Measurements from ENCODE around the gene DGKB.

DGKB gene

GRCh38 chr7:14902589-14903067 lies at the start of gene DGKB:
TSS of gene DGKB (minus strand) at chr7:14902751.
- in situ Hi-C loops (cut with MboI; ENCODE audit: low sequenced_read_pairs): no loop called here

DNA sequence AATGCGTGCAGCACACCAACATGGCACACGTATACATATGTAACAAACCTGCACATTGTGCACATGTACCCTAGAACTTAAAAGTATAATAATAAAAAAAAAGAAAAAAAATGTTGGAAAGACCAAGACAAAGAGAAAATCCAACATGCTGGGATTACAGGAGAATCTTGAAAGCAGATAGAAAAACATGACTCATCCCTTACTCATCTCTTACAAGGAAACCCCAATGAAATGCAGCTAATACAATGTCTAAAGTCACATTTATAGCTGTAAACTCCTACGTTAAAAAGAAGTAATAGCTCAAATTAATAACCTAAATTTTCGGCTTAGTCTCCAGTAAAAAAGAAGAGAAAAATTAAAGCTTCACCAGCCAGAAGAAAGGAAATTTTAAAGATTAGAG lies 47.5 kb upstream of the DGKB start:
- in situ Hi-C loops (cut with MboI; ENCODE audit: low sequenced_read_pairs): no loop called here

GRCh38 chr7:14938181-14938580 lies 35.6 kb upstream of the DGKB start:
- in situ Hi-C loops (cut with MboI; ENCODE audit: low sequenced_read_pairs): no loop called here

DNA sequence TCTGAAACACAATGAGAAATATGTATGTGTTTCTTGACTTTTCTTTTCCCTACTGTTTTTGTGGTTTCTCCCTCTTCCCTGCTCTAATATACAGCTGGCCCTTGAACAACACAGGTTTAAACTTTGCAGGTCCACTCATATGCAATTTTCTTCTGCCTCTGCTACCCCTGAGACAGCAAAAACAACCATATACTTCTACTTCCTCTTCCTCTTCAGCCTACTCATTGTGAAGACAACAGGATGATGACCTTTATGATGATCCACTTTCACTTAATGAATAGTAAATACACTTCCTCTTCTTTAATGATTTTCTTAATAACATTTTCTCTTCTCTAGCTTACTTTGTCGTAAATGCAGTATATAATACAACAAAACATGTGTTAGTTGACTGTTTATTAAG lies 35.0 kb upstream of the DGKB start:
- in situ Hi-C loops (cut with MboI; ENCODE audit: low sequenced_read_pairs): no loop called here

- in situ Hi-C loops (cut with MboI; ENCODE audit: low sequenced_read_pairs): no loop called here
Measured at GRCh38 chr7:14936554-14936953, 34.0 kb upstream of the DGKB start.

- in situ Hi-C loops (cut with MboI; ENCODE audit: low sequenced_read_pairs): no loop called here
Measured at GRCh38 chr7:14934839-14935238, 32.3 kb upstream of the DGKB start.

DNA sequence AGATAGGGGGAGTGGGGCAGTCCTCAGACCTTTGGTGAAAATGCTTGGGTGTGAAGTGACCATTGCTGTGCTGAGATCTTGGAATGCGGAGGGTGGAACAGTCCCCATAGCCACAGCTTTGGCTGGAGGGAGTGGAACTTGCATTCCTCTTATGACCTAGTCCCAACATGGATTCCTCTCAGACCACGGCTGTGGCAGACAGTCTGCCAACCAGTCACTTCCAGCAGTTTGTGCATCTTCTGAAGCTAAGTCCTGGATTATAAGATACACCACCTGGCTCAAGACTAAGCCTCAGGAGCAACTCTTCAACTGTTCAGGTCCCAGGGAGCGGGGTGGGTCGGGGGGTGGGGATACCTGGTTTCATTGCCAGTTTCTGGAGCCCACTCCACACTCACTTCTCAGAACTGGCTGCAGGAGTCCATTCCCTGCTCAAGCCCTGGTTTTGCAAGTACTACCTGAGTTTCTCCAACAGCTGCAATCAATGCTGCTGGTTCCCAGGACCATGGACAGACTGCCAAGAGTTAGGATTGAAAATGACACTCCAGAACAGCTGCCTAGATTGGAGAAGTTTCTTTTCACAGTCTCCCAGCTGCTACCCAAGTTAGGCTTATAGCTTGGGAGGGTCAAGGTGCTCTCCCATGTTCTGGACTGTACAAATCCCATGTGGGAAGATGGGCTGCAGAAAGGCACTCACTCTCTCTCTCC lies 29.1 kb upstream of the DGKB start:
- in situ Hi-C loops (cut with MboI; ENCODE audit: low sequenced_read_pairs): no loop called here

DNA sequence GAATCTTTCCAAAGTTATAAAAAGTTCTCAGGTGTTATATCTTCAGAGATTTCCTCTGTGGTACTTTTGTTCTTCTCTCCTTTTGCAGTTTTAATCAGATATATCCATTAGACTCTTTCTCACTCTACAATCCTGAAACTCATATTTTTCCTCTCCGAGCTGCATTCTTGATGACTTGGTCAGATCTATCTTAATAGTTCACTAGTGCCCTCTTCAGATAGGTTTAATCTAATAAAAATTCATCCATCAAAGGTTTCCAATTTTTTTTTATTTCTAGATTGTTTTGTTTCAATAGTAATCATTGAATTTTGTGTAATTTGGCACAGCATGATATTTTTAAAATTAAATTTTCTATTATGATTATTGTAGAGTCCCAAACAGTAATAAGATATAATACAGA lies 21.8 kb upstream of the DGKB start:
- in situ Hi-C loops (cut with MboI; ENCODE audit: low sequenced_read_pairs): no loop called here

DNA sequence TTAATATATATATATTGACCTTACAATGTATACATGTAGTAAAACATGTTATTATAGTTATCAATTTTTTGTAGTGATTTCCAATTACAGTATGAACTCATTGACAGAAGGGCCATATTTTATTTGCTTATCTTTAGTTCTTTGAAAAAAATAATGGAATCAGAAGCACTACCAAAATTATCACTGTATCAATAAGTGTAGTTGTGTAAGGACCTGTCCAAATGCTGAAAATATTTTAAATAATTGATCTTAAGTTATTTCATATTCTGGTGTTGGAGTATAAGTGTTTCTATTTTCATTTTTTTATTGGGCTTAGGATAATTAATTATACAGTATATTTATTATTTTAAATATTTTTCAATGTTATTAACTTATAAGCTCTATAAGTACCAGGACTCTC lies 8.5 kb upstream of the DGKB start:
- in situ Hi-C loops (cut with MboI; ENCODE audit: low sequenced_read_pairs): no loop called here

GRCh38 chr7:14908697-14909096 lies 6.1 kb upstream of the DGKB start:
- in situ Hi-C loops (cut with MboI; ENCODE audit: low sequenced_read_pairs): no loop called here

DNA sequence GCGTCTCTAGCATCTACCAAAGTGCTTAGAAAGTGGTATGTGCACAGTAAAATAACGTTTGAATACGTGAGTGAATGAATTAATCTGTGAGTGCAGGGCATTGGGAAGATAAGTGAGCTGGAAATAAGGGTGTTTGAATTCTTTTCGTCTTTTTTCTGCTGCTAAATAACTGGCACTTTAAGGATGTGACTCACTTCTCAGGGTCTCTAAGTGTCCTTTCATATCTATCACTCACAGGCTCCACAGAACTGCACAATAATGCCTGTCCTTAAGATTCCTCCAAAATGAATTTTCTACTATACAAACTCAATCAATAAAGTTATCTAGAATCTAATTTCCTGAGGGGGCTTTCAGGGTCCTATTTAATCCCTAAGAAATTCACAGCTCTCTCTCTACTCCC lies 3.2 kb upstream of the DGKB start:
- in situ Hi-C loops (cut with MboI; ENCODE audit: low sequenced_read_pairs): no loop called here

DNA sequence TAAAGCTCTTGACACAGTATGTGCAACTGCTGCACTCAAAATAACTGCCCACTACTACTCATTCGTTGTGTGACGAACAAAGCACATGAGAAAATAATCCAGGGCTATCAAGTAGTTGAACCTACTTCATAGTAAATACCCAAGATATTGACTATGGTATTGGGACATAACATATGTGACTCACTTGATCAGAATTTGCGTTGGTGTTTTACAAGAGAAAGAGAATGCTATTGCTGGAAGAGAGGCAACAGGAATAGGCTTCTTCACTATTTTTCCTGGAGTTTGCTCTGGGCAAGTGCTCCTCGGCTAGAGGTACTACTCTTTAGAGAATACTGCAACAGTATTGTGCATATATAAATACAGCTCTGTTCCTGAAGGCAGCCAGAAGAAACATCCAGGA lies 2.5 kb downstream of the DGKB start:
- in situ Hi-C loops (cut with MboI; ENCODE audit: low sequenced_read_pairs): no loop called here

GRCh38 chr7:14899030-14899429 lies 3.5 kb downstream of the DGKB start:
- in situ Hi-C loops (cut with MboI; ENCODE audit: low sequenced_read_pairs): no loop called here

GRCh38 chr7:14896461-14896860 lies 6.1 kb downstream of the DGKB start:
- in situ Hi-C loops (cut with MboI; ENCODE audit: low sequenced_read_pairs): no loop called here

GRCh38 chr7:14894826-14895225 lies 7.7 kb downstream of the DGKB start:
- in situ Hi-C loops (cut with MboI; ENCODE audit: low sequenced_read_pairs): no loop called here

DNA sequence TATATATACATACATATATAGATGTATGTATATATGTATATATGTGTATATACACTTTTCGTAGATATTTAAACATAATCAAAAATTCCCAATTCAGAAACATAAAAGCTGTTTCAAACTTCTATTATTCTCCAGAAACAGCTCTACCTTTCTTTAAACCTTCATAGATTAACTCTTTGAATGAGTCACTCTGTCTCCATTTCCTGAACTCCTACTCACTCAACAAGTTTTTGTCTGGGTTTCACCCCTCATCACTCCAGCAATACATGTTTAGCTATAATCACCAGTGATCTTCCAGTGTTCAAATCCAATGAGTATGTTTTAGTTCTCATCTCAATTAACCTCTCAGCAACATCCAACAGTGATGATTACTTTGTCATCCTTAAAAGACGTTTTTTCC lies 9.6 kb downstream of the DGKB start:
- in situ Hi-C loops (cut with MboI; ENCODE audit: low sequenced_read_pairs): no loop called here

GRCh38 chr7:14891289-14891688 lies 11.3 kb downstream of the DGKB start:
- in situ Hi-C loops (cut with MboI; ENCODE audit: low sequenced_read_pairs): no loop called here

DNA sequence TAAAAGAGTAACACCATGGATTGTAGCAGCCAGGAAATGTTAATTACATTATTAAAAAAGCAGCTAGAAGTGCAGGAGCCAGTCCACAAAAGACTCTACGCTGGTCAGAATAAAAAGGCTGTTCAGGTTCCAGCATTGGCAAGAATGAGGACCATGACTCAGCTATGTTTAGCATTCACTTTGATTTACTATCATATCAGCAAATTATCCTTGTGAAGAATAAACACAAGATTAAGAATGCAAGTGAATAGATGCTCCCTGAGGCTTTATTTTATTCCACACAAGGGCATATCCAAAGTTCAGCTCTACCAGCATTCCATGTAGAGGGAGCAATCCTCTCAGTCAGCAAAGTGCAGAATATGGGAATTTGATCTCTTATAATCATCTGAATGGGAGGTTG lies 13.6 kb downstream of the DGKB start:
- in situ Hi-C loops (cut with MboI; ENCODE audit: low sequenced_read_pairs): no loop called here

DNA sequence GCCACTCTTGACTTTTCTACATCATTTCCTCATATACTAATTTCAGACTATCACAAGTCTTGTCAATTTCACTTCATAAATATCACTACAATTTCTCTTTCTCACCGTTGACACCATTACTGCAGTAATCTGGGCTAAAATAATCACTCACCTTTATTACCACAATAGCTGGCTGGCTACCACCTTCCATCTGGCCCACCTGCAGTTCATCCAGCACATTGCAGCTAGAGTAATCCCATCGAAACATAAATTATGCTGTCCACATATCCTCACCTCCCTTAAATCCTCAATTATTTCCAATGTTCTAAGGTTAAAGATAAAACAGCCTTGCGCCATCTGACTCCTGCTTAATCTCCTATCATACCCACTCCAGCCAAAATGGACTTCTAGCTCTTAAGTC lies 16.0 kb downstream of the DGKB start:
- in situ Hi-C loops (cut with MboI; ENCODE audit: low sequenced_read_pairs): no loop called here

- in situ Hi-C loops (cut with MboI; ENCODE audit: low sequenced_read_pairs): no loop called here
Measured at GRCh38 chr7:14875941-14876587, 26.5 kb downstream of the DGKB start.

DNA sequence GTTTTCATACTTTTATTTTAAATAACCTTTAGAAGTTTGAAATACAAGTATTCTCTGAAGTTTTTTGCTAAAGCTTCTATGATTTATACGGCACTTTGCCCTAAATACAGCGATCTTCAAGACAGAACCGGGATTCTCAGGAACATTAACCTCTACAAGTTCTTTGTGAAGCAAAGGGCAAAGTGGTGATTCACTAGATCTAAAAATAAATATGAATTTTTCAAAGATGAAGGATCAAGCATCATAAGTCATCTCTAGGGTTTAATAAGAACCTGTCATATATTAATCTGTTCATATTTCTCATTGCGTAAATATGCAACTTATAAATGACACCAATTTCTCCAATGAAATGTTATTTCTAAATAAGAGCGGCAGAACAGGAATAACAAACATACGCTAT lies 30.7 kb downstream of the DGKB start:
- in situ Hi-C loops (cut with MboI; ENCODE audit: low sequenced_read_pairs): no loop called here

- in situ Hi-C loops (cut with MboI; ENCODE audit: low sequenced_read_pairs): no loop called here
Measured at GRCh38 chr7:14870394-14870793, 32.2 kb downstream of the DGKB start.

- in situ Hi-C loops (cut with MboI; ENCODE audit: low sequenced_read_pairs): no loop called here
Measured at GRCh38 chr7:14868937-14869336, 33.6 kb downstream of the DGKB start.

Measured in hTERT RPE-1 (cell line).